Measurements from ENCODE around the gene ANKS3.

DNA sequence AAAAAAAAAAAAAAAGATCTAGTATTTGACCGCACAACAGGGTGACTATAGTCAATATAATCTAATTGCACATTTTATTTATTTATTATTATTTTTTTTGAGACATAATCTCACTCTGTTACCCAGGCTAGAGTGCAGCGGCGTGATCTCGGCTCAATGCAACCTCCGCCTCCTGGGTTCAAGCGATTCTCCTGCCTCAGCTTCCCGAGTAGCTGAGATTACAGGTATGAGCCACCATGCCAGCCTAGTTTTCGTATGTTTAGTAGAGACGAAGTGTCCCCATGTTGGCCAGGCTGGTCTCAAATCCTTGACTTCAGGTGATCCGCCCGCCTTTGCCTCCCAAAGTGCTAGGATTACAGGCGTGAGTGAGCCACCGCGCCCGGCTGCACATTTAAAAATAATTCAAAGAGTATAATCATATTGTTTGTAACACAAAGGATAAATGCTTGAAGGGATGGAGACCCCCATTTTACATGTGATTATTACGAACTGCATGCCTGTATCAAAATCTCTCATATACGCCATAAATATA lies 794 bp downstream of the ANKS3 start:
- TF ChIP-seq, protein P1, sequence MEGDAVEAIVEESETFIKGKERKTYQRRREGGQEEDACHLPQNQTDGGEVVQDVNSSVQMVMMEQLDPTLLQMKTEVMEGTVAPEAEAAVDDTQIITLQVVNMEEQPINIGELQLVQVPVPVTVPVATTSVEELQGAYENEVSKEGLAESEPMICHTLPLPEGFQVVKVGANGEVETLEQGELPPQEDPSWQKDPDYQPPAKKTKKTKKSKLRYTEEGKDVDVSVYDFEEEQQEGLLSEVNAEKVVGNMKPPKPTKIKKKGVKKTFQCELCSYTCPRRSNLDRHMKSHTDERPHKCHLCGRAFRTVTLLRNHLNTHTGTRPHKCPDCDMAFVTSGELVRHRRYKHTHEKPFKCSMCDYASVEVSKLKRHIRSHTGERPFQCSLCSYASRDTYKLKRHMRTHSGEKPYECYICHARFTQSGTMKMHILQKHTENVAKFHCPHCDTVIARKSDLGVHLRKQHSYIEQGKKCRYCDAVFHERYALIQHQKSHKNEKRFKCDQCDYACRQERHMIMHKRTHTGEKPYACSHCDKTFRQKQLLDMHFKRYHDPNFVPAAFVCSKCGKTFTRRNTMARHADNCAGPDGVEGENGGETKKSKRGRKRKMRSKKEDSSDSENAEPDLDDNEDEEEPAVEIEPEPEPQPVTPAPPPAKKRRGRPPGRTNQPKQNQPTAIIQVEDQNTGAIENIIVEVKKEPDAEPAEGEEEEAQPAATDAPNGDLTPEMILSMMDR (conservative IDR thresholded peaks at IDR 0.05): no peak
- TF ChIP-seq ZFX (IDR thresholded peaks at IDR 0.05): no peak

All from C4-2B (cell line).